ENCODE measurements around the gene AIFM2.
"Not testable (repeated sequence)": the region's sequence is repeated elsewhere in the genome, so short reads cannot be mapped to it uniquely, and the experiment has no call there.

AIFM2 gene

DNA sequence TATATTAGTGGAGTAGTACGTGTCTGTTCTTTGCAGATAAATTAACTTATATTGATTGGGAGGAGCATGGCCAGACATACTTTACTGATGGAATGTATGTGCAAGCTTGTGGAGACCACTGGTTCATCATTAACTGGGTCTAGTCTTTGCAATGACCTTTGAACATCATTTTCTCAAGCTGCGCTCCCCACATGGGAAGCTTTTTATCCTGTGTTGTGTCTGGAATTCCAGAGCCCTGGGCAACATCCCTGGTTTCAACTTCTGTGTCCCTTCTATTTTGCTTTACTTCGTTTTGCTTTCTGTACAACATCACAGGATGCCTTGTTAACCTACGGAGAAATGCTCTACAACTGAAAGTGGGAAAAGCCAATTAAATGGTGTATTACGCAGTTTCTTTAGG, 41.7 kb downstream of the AIFM2 start:
- DNase-seq = no peak

DNA sequence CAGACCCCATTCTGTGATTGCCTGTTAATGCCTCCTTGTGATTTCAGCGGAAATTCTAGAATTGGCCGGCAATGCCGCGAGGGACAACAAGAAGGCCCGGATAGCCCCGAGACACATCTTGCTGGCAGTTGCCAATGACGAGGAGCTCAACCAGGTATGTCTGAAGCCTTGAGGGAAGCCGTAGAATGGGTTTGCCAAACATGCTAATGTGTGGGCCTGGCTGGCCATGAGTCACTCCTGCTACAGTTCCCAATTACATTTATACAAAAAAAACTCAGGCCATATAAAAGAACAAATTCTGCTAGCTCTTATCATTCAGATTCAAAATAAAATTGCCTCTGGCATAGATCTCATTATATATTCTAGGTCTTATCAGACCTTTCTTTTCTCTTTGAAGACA, 42.6 kb downstream of the AIFM2 start:
- DNase-seq = no peak

DNA sequence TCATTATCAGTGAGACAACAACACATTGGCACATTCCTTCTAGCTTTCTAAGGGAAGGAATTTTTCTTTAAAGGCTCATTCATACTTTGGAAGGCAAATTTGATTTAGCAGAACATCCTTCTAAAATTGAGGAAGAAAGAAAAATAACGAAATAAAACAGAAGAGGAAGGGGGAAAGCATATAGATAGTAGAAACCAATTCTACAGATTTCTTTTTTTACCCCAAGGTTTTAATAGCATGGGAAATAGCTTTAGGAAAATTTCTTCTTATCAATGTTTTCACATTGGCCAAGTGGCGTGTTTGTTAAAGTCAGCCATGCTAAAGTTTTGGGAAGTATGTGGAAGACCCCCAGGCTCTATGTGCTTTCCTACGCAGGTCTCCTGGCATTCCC, 44.3 kb downstream of the AIFM2 start:
- no peak for DNase-seq

DNA sequence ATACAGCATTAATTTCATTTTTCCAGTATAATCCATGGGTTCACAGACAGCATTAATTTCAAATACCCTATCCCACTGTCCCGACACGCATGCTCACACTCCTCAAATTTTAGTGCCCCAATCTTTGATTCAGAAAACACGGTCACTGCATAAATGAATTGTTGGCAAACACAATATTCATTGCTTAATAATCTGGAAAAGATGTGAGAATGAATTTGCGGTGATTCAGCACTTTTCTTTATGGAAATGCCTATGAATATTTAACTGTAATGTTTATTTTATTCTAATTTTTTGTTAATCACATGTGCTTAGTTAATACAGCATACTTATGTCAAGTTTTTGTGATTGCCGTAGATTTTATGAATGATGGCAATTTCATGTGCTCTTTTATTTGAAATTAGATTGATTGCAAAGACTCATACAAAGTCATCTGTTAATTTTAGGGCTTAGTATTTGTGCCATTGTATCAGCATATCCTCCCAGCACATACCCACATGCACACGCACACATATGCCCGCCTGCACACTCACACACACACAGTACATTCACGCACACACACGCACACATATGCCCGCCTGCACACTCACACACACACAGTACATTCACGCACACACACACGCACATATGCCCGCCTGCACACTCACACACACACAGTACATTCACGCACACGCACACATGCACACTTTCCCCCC, 44.9 kb downstream of the AIFM2 start:
- no peak for DNase-seq

DNA sequence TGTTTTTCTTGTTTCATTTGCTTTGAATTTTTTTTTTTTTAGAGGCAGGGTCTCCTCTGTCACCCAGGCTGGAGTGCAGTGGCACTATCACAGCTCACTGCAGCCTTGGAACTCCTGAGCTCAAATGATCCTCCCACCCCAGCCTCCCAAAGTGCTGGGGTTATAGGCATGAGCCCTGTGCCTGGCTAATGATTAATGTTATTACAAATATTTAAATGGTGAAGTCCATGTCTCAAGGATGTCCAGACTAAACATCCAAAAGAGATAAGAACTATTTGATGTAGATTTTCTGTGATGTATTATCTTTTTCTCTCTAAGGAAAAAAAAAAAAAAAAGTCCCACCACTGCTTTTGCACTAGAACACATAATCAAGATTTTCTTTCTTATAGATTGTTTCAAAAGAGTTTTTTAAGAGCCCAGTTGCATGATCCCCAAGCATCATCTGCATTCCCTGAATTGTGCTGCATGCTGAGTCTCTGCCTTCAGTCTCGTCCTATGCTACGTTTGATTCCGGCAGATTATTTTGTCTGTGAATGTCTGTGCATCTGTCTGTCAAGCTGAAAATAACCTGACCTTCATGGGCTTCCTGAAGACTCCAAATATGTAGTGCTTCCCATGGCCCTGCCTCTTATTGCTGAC, 46.5 kb downstream of the AIFM2 start:
- no peak for DNase-seq

DNA sequence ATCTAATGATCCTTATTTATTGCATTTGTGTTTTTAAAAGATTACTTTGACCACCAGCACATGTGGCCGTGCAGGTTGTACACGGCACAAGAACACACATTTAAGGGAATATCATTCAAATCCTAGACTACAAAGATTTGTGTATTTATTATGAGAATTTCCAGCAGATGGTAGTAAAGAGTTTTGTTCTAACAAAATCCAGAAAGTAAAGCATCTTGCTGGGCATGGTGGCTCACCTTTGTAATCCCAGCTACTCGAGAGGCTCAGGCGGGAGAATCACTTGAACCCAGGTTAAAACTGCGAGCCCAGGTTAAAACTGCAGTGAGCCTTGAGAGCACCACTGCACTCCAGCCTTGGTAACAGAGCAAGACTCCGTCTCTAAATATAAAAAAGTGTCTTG, 48.4 kb downstream of the AIFM2 start:
- no peak for DNase-seq

DNA sequence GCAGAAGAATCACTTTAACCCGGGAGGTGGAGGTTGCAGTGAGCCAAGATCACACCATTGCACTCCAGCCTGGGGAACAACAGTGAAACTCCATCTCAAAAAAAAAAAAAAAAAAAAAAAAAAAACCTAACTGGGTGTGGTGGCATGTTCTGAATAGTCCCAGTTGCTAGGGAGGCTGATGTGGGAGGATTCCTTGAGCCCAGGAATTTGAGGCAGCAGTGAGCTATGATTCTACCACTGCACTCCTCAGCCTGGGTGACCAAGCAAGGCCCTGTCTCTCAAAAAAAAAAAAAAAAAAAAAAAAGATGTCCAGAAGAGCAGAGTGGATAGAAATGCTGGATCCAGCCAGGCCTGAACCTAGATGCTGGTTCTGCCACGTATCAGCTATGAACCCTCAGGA, 51.8 kb downstream of the AIFM2 start:
- not testable (repeated sequence) for DNase-seq

DNA sequence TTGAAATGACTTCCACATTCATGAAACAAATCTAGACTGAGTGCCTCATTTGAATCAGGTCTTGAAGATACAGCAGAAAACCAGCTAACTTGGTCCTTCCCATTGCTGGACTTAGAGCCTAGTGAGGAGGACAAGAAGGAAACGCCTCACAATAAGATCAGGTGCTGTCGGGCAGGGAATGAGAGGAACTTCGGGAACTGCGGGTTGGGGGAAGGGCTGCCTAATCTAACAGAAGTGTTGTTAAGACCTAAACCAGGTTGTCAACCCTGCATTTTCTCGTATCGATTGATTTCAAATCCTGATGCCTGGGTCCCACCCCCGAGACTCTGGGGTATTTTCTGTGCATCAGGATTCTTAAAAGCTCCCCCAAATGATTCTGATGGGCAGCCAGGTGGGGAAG, 53.7 kb downstream of the AIFM2 start:
- DNase-seq = no peak

DNA sequence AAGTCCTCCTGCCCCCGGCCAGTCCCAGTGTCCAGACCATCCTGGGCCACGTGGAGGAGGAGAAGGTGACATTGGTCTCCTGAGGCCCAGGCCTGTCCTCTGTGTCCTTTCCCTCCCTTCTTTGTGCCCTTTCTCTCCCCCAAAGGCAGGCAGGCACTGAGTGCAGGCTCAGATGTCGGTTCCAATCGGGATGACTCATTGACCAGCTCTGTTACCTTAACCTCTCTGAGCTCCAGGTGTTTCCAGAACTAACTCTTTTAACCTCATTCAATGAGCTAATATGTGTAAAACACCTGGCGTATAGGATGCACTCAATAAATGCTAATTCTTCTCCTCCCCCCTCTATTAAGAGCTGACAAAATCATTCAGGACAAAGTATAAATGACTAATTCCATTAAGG, 54.3 kb downstream of the AIFM2 start:
- DNase-seq = no peak

DNA sequence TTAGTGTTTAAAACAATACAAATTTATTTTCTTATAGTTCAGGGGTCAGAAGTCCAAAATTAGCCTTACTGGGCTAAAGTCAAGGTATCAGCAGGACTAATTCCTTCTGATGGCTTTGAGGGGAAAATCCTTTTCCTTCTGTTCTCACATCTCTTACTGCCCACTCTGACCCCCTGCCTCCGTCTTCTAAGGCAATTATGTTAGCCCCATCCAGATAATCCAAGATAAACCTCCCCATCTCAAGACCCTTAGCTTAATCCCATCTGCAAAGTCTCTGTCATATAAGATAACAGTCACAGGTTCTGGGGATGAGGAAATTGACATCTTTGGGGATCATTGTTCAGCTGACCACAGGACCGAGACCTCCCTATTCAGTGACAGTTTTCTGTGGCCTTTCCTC, 57.7 kb downstream of the AIFM2 start:
- DNase-seq = no peak

DNA sequence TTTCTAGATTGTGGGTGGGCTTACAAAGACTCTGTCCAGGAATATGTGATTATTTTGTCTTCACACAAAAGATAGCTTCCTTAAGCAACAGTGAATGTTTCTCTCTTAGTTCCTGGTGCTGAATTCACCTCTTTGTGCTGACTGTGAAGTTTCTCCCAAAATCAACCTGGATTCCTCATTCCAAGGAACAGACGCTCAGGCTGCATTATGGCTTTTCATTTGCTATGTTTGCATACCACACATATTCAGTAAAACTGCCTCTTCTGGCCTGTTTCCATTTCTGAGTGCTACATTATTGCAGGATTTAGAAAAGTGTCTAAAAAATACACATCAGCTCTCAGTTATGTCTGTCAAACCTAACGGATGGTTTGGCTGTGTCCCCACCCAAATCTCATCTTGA, 58.5 kb downstream of the AIFM2 start:
- no peak for DNase-seq

DNA sequence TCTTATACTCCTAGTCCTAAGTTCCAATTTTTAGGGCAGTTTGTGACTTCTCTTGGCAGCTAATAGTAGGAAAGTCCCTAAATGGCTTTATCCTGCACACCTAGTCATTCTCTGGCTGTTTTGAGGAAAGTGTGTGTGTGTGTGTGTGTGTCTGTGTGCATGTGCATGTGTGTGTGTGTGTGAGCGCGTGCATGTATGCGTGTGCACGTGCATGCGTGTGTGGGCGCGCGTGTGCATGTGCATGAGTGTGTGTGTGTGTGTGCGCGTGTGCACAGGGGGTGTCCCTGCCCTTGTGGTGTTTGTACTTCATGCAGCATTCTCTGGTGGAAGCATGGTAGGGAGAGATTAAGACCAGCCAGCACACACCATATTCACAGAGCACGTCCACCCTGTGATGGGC, 61.8 kb downstream of the AIFM2 start:
- DNase-seq = no peak

DNA sequence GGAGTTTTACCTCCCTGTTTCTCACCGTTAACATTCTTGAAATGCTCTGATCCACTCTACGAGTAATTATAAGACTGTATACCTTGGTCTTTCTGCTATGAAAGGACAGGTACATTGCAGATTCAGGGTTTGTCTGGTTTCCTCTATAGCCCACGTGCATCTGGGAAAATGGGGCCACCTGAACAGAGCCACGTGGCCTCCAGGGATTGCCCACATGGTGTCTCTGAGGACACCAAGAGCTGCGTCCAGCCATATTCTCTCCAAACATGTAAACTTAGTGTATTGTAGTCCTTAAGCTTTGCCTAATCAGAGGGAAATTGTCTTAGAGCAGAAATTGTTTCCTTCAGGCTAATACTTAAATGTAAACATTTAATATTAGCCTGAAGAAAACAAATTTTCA, 63.3 kb downstream of the AIFM2 start:
- no peak for DNase-seq

DNA sequence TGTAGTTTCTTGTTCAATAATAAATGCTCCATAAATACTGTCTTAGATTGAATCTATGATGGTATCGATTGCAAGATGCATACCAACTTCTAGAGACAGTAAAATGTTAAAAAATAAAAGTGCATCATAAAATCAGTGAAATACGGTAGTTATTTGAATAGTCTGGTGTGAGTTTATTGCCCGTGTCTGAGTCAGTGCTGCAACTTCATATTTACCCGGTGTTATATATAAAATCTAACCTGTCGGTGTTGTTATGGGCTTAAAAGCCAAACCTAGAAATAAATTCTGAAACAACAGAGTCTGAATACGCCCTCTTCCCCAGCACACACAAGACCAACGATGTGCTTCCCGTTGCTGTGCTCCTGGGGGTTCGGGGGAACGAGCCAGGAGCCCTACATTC, 63.7 kb downstream of the AIFM2 start:
- DNase-seq = no peak

DNA sequence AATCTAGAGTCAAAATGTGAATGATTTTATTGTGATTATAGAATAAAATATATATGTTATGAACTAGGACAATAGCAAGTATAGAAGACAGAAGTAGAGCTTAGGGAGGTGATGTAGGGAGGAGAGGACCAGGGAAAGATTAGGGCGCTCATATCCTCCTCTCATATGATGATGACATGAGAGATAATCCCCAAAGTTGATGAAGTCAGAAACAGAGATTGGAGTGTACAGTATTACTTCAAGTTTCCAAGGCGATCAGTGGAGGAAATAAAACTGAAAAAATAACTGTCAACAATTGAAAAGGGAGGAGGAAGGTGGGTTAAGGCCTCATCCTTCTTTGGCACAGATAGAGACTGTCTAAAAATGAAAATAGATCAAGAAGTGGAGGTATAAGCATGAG, 65.0 kb downstream of the AIFM2 start:
- DNase-seq = no peak

DNA sequence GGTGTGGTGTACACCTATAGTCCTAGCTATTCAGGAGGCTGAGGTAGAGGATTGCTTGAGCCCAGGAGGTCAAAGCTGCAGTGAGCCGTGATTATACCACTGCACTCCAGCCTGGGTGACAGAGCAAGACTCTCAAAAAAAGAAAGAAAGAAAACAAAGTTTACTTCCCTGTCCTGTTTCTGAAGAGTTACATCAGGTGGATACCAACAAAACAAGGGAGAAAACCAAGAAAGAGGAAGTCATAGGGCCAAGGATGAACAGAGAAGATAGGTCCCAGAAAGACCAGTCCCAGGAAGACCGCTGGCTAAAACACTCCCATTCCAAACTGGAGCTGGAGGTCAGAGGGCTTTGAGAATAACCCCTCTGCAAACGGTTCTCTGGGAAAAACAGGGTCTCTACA, 66.4 kb downstream of the AIFM2 start:
- no peak for DNase-seq

DNA sequence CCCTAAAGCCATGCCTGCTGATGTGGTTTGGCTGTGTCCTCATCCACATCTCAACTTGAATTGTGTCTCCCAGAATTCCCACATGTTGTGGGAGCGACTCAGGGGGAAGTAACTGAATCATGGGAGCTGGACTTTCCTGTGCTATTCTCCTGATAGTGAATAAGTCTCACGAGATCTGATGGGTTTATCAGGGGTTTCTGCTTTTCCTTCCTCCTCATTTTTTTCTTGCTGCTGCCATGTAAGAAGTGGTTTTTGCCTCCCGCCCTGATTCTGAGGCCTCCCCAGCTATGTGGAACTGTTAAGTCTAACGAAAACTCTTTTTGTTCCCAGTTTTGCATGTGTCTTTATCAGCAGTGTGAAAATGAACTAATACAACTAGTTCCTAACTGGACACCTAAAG, 68.1 kb downstream of the AIFM2 start:
- DNase-seq = no peak

DNA sequence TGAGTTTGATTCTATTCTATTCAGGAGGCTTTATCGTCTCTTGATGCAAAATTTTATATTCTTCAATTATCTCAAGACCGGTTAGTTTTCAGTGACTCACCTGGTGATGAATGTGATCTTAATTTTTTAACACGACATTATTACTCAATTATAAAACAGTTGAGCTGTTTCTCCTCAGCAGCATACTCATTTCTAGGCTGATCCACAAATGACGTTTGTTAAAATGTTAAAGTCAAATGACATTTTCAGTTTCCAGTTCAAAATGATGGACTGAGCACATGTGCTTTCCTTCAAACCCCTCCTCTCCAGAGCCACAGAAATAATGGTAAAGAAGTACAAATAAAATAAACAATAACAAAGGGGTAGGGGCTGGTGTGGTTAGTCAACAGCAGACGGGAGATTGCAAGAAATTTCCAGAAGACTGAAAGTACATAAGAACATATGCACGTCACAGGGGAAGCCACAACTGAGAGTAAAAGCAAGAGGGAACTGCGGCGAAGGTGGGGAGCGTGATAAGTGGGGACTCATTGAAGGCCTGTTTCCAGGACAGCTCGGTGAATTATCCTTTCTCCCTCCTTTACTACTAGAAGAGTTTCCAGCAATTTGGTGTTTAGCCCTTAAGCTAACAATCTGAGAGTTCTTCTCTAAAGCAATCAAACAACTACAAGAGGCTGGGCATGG, 69.1 kb downstream of the AIFM2 start:
- DNase-seq = no peak
